ENCODE results near the gene KIF3A.
A peak's percentile ranks its signal among the peaks of the same experiment; 100 is the strongest.

Gene KIF3A

DNA sequence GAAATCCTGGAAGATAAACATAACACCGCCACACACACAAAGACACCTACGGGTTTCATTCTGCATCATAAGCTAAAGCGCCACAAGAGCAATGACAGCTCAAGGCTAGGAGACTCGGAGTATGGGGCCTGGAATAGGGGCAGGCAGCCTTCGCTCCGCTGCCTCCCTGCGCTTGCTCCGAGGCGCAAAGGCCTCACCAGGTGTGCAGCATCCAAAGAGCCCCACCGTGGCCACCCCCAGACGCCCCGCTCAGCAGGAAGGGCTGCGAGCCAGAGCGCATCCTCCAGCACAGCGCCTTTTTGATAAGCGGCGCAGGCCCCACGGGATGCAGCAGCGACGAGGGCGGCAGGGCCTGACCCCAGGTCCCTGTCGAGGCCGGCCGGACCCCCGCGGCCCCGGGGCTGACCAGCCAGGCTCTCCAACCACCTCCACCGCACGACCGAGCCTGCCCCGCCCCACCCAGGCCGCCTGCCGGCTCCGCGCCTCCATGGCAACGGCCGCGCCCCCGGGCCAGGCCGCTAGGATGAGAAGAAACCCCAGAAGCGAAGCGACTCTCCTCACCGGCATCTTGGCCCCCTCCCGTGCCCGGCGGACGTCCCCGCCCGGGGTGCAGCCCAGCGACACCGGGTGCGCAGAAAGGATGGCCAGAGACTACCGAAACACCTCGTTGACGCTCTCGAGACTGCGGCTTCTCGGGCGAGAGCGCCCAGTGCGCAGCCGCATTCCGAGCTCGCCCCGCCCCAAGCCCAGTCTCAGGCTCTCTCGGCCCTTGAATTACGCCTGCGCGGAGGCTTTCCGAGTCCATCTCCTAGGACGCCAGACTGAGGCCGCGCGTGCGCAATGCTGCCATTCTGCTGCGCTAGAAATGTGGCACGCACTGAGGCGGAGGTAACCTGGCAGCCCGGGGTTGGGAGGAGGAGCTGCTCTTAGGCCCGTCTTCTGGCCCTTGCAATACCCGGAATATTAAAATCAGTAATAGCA, at the start of gene KIF3A (continued):
- TF ChIP-seq, protein P1, sequence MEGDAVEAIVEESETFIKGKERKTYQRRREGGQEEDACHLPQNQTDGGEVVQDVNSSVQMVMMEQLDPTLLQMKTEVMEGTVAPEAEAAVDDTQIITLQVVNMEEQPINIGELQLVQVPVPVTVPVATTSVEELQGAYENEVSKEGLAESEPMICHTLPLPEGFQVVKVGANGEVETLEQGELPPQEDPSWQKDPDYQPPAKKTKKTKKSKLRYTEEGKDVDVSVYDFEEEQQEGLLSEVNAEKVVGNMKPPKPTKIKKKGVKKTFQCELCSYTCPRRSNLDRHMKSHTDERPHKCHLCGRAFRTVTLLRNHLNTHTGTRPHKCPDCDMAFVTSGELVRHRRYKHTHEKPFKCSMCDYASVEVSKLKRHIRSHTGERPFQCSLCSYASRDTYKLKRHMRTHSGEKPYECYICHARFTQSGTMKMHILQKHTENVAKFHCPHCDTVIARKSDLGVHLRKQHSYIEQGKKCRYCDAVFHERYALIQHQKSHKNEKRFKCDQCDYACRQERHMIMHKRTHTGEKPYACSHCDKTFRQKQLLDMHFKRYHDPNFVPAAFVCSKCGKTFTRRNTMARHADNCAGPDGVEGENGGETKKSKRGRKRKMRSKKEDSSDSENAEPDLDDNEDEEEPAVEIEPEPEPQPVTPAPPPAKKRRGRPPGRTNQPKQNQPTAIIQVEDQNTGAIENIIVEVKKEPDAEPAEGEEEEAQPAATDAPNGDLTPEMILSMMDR (tag by site-specific recombination; IDR thresholded peaks at IDR 0.05), result peak; percentile 38; the same call in 1 of the 2 replicates
- no peak for TF ChIP-seq SALL2 (tag by site-specific recombination; IDR thresholded peaks at IDR 0.05; ENCODE audit: borderline replicate concordance)
- no peak for TF ChIP-seq ZNF677 (tag by site-specific recombination; IDR thresholded peaks at IDR 0.05)
- TF ChIP-seq, protein P2, sequence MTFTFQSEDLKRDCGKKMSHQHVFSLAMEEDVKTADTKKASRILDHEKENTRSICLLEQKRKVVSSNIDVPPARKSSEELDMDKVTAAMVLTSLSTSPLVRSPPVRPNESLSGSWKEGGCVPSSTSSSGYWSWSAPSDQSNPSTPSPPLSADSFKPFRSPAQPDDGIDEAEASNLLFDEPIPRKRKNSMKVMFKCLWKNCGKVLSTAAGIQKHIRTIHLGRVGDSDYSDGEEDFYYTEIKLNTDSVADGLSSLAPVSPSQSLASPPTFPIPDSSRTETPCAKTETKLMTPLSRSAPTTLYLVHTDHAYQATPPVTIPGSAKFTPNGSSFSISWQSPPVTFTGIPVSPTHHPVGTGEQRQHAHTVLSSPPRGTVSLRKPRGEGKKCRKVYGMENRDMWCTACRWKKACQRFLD (tag by site-specific recombination; IDR thresholded peaks at IDR 0.05), result no peak
- TF ChIP-seq ZNF664 (tag by site-specific recombination; IDR thresholded peaks at IDR 0.05), result no peak
- TF ChIP-seq, protein P3, sequence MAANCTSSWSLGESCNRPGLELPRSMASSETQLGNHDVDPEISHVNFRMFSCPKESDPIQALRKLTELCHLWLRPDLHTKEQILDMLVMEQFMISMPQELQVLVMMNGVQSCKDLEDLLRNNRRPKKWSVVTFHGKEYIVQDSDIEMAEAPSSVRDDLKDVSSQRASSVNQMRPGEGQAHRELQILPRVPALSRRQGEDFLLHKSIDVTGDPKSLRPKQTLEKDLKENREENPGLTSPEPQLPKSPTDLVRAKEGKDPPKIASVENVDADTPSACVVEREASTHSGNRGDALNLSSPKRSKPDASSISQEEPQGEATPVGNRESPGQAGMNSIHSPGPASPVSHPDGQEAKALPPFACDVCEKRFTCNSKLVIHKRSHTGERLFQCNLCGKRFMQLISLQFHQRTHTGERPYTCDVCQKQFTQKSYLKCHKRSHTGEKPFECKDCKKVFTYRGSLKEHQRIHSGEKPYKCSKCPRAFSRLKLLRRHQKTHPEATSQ (tag by site-specific recombination; IDR thresholded peaks at IDR 0.05), result no peak
- TF ChIP-seq, protein P4, sequence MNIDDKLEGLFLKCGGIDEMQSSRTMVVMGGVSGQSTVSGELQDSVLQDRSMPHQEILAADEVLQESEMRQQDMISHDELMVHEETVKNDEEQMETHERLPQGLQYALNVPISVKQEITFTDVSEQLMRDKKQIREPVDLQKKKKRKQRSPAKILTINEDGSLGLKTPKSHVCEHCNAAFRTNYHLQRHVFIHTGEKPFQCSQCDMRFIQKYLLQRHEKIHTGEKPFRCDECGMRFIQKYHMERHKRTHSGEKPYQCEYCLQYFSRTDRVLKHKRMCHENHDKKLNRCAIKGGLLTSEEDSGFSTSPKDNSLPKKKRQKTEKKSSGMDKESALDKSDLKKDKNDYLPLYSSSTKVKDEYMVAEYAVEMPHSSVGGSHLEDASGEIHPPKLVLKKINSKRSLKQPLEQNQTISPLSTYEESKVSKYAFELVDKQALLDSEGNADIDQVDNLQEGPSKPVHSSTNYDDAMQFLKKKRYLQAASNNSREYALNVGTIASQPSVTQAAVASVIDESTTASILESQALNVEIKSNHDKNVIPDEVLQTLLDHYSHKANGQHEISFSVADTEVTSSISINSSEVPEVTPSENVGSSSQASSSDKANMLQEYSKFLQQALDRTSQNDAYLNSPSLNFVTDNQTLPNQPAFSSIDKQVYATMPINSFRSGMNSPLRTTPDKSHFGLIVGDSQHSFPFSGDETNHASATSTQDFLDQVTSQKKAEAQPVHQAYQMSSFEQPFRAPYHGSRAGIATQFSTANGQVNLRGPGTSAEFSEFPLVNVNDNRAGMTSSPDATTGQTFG (tag by site-specific recombination; IDR thresholded peaks at IDR 0.05; ENCODE audit: borderline replicate concordance), result no peak
- TF ChIP-seq ZBTB17 (tag by site-specific recombination; IDR thresholded peaks at IDR 0.05), result peak; percentile 97
- TF ChIP-seq GLI4 (tag by site-specific recombination; IDR thresholded peaks at IDR 0.05), result no peak
- TF ChIP-seq ZNF510 (tag by site-specific recombination; IDR thresholded peaks at IDR 0.05; ENCODE audit: insufficient replicate concordance), result no peak
- no peak for TF ChIP-seq ZNF19 (tag by site-specific recombination; IDR thresholded peaks at IDR 0.05; ENCODE audit: low read depth)
- TF ChIP-seq EGR2 (tag by site-specific recombination; IDR thresholded peaks at IDR 0.05; ENCODE audit: low read depth), result no peak
- no peak for TF ChIP-seq ZNF354C (tag by site-specific recombination; IDR thresholded peaks at IDR 0.05; ENCODE audit: borderline replicate concordance, low read depth)
- no peak for TF ChIP-seq ZNF24 (tag by site-specific recombination; IDR thresholded peaks at IDR 0.05)
- no peak for TF ChIP-seq ZNF292 (tag by site-specific recombination; IDR thresholded peaks at IDR 0.05; ENCODE audit: borderline replicate concordance, low read depth)
- TF ChIP-seq ZNF175 (tag by site-specific recombination; IDR thresholded peaks at IDR 0.05), result no peak
- TF ChIP-seq, protein P5, sequence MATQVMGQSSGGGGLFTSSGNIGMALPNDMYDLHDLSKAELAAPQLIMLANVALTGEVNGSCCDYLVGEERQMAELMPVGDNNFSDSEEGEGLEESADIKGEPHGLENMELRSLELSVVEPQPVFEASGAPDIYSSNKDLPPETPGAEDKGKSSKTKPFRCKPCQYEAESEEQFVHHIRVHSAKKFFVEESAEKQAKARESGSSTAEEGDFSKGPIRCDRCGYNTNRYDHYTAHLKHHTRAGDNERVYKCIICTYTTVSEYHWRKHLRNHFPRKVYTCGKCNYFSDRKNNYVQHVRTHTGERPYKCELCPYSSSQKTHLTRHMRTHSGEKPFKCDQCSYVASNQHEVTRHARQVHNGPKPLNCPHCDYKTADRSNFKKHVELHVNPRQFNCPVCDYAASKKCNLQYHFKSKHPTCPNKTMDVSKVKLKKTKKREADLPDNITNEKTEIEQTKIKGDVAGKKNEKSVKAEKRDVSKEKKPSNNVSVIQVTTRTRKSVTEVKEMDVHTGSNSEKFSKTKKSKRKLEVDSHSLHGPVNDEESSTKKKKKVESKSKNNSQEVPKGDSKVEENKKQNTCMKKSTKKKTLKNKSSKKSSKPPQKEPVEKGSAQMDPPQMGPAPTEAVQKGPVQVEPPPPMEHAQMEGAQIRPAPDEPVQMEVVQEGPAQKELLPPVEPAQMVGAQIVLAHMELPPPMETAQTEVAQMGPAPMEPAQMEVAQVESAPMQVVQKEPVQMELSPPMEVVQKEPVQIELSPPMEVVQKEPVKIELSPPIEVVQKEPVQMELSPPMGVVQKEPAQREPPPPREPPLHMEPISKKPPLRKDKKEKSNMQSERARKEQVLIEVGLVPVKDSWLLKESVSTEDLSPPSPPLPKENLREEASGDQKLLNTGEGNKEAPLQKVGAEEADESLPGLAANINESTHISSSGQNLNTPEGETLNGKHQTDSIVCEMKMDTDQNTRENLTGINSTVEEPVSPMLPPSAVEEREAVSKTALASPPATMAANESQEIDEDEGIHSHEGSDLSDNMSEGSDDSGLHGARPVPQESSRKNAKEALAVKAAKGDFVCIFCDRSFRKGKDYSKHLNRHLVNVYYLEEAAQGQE (tag by site-specific recombination; IDR thresholded peaks at IDR 0.05), result no peak
- no peak for TF ChIP-seq ZNF155 (tag by site-specific recombination; IDR thresholded peaks at IDR 0.05)
- peak; percentile 87 for TF ChIP-seq ZIC2 (tag by site-specific recombination; IDR thresholded peaks at IDR 0.05)
- no peak for TF ChIP-seq ZNF48 (tag by site-specific recombination; IDR thresholded peaks at IDR 0.05)
- TF ChIP-seq ZNF114 (tag by site-specific recombination; IDR thresholded peaks at IDR 0.05), result no peak
- TF ChIP-seq ZNF350 (tag by site-specific recombination; IDR thresholded peaks at IDR 0.05), result no peak
- no peak for TF ChIP-seq ZNF777 (tag by site-specific recombination; IDR thresholded peaks at IDR 0.05; ENCODE audit: borderline replicate concordance)
- TF ChIP-seq ZNF248 (tag by site-specific recombination; IDR thresholded peaks at IDR 0.05), result no peak
- no peak for TF ChIP-seq ZNF221 (tag by site-specific recombination; IDR thresholded peaks at IDR 0.05; ENCODE audit: borderline replicate concordance)
- TF ChIP-seq ZNF214 (tag by site-specific recombination; IDR thresholded peaks at IDR 0.05; ENCODE audit: borderline replicate concordance), result no peak
- TF ChIP-seq ZBTB1 (tag by site-specific recombination; IDR thresholded peaks at IDR 0.05), result no peak
- TF ChIP-seq ZNF624 (tag by site-specific recombination; IDR thresholded peaks at IDR 0.05), result no peak
- TF ChIP-seq HOXD13 (CRISPR knock-in tag; IDR thresholded peaks at IDR 0.05; ENCODE audit: borderline replicate concordance), result no peak
- TF ChIP-seq BCL11B (tag by site-specific recombination; IDR thresholded peaks at IDR 0.05; ENCODE audit: low read depth), result no peak

All from HEK293 (cell line).